Stomach (tissue), 4 donors: ENCODE results near the gene COPS9.

Experiments used
- CTCF ChIP-seq, 7 experiments: fragments of 450-650 bp in 4 of 7; fragments of 200-600 bp in 3 of 7; sonication (generic) in 3 of 7; IDR thresholded peaks; one replicate each; pipeline ENCODE4 v1.5.1; 2016 to 2019; ENCODE audit warnings: antibody characterized with exemption in 7 of 7, control low read depth in 2 of 7, mild to moderate bottlenecking in 1 of 7
- EP300 ChIP-seq: sonication (generic); formaldehyde crosslinking; IDR thresholded peaks from one replicate; pipeline ENCODE4 v1.6.1; 2017; ENCODE audit warnings: antibody characterized with exemption
- POLR2AphosphoS5 ChIP-seq, 3 donors: sonication (generic); formaldehyde crosslinking; IDR thresholded peaks; one replicate each; pipeline ENCODE4 v1.6.1; 2016; ENCODE audit warnings: antibody characterized with exemption in 3 of 3

GRCh38 chr2:240154606-240155005 lies 18.5 kb upstream of the COPS9 start:
- TF ChIP-seq CTCF (IDR thresholded peaks at IDR 0.05), result no peak
- TF ChIP-seq EP300, result no peak
- TF ChIP-seq POLR2AphosphoS5 (IDR thresholded peaks at IDR 0.05), result no peak
